ENCODE measurements around the gene SRBD1.
"Not testable (repeated sequence)": the region's sequence is repeated elsewhere in the genome, so short reads cannot be mapped to it uniquely, and the experiment has no call there.

The SRBD1 gene

GRCh38 chr2:45458909-45459563 is 152.0 kb downstream of the SRBD1 start:
- DNase-seq, result no peak

- no peak for DNase-seq
These were observed 153.7 kb downstream of the SRBD1 start for GRCh38 chr2:45457211-45457945.

DNA sequence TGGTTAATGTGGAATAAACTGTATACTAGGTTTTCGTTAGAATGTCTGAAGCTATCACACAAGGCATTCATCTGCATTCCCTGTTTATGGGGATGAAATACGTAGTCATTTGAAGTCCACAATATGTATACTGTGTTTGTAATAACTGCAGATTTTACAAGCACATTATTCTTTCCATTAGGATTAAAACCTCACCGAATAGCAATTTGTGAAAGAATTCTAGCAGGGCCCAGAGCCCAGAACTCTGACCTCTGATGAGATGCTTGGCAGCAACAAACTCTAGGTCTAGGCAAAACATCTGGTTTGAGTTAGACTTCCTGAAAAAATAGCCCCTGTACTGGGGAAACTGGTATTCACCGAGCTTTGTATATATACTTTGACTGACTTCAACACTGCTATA is 158.2 kb downstream of the SRBD1 start:
- DNase-seq, result no peak

DNA sequence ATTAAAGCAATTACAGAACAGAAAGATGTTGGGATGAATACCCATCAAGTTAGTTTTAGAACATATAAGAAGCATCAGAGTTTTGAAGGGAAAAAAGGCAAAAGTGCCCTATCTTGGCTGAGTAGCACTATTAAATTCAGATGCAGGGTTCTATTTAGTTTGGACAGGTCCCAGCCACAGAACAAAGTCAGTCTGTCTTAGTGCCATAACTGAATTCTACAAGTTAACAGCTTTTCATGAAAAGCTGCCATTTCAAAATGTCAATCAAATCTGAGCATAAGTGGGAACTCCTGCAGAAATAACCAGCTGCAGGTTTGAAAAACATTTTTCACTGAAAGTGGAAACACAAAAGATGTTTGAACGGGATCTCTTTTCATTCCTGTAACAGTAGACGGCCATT is 160.4 kb downstream of the SRBD1 start:
- DNase-seq, result no peak

- DNase-seq, result no peak
These were observed 162.8 kb downstream of the SRBD1 start for GRCh38 chr2:45448217-45448616.

GRCh38 chr2:45446016-45446415 is 165.1 kb downstream of the SRBD1 start:
- DNase-seq, result no peak

DNA sequence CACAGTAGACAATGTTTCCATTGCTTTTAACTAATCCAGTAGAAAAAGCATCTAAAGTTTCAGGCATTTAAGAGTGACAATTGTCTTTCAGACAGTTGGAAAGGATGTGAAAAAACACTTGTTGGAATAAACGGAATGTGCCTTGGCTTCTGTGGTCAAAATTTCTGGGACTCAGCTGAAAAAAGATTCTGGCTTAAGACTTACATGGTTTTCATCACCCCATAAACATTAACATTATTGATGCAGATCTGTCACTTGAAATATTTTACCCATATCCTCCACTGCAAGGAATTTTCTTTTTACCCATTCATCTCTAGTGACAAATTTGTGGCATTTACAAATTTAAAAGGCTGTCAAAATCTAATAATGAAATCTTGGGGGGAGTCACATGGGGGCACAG is 166.0 kb downstream of the SRBD1 start:
- DNase-seq, result no peak

DNA sequence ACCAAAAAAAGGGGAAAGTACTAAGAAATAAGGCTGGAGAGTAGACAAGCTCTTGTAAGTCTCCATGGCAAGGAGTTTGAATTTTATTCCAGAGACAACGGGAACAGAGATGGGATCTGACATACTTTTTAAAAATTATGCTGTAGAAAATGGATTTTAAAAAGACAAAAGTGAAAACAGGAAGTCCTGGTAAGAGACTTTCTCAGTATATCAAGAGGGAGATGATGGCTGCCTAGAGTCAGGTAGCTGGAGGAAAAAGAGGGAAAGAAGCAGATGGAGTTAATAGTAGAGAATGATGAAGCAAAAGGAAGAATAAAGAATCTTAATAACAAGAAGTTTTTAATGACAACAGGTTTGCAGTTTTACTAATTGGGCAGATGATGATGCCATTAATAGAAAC is 168.1 kb downstream of the SRBD1 start:
- DNase-seq, result no peak

GRCh38 chr2:45442026-45442425 is 169.0 kb downstream of the SRBD1 start:
- no peak for DNase-seq

- no peak for DNase-seq
These were observed 169.5 kb downstream of the SRBD1 start for GRCh38 chr2:45441571-45441970.

DNA sequence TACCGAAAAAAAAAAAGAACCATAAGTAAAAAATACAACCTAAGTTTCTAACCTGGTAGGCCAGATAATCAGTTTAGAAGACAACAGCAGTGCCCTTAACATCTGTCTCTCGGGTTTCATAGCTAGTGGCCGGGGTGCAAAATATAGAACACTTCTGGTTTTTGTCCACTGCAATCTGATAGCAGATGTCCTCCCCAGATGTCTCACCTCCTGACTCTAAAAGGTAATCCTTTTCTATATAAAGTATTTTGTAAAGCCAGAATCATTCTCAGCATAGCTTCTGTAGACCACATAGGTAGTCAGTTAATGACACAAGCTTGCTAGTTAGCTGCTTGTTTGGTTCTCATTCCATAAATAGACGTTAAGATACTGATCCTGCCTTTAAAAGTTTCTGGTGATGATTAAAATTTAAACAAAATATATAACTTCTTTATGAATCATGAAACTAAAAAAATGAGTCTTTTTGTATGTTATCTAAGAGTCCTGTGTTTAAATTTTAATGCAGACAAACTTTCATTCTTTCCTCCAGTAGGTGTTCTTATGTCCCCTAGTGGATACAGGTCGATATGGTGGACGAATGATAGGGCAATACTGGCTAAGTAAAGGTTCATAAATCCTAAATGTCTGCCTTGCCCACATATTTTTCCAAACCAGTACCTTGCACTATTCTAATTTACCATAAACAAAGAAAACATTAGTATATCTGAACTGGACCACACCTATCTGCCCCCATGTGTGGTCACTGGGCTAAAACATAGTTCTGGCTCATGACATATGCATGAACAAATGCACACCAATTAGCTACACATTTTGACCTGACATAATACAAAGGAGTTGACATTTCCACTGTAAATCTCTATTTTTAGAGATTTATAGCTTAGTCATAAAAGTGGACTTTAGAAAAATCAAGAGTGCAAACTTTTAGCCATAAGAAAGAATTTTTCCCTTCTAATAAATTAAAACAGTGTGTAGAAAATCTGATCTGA is 171.0 kb downstream of the SRBD1 start:
- no peak for DNase-seq

- no peak for DNase-seq
These were observed 172.0 kb downstream of the SRBD1 start for GRCh38 chr2:45438872-45439665.

DNA sequence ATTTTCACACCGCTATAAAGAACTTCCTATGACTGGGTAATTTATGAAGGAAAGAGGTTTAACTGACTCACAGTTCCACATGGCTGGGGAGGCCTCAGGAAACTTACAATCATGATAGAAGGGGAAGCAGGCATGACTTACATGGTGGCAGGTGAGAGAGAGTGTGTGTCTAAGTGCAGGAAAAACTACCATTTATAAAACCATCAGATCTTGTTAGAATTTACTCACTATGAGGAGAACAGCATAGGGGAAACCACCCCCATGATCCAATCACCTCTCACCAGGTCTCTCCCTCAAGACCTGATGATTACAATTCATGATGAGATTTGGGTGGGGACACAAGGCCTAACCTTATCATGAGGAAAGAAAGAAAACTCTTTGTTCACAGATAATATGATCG is 174.6 kb downstream of the SRBD1 start:
- no peak for DNase-seq

DNA sequence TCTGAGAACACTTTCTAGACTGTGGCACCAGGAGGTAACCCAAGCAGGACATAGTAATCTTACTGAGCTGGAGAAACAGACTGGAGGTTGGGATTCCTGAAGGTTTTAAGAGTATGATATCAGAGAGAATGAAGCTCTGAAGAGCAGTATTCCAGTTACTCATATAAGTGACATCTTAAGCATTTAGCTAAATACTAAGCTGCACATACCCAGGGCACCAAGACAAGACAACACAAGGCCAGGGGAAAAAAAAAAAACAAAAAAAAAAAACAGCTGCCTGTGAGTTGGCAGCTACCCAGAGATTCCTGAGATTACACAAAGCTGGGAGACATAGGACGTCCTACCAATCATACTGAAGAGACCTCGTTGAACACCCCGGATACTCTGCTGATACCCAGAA is 175.8 kb downstream of the SRBD1 start:
- DNase-seq, result no peak

DNA sequence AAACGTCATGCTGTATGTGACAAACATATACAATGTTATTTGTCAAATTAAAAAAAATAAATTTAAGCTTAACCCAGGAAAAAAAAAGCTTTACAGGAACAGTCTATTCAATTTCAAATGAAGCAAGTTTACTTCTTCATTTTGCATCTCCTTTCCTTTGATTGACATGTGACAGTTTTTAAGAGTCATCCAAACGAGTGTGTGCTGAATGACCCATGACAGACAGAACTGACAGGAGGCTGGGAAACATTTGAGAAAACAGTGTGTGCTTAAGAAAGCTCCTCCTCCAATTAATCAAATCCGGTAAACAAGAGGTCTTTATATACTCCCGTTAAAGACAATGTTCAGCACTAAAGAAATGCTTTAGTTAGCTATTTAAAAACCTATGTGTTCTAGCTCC is 177.7 kb downstream of the SRBD1 start:
- DNase-seq, result no peak

DNA sequence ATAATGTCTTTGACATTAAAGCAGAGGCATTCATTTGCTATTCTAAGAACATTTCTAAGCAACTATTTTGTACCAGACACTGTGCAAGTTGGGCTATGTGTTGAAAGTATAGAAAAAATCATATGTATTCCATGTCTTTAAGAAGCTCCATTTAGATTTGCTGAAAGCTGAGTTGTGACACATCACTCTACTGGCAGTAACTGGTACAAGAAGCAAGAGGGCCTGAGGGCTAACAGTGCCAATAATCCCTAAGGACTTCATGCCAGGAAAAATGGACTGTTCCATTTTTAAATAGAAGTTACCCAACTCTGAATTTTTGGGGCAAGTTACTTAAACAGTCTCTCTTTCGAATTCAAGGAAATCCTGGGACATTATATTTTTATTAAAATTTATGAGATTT is 178.7 kb downstream of the SRBD1 start:
- DNase-seq, result no peak

DNA sequence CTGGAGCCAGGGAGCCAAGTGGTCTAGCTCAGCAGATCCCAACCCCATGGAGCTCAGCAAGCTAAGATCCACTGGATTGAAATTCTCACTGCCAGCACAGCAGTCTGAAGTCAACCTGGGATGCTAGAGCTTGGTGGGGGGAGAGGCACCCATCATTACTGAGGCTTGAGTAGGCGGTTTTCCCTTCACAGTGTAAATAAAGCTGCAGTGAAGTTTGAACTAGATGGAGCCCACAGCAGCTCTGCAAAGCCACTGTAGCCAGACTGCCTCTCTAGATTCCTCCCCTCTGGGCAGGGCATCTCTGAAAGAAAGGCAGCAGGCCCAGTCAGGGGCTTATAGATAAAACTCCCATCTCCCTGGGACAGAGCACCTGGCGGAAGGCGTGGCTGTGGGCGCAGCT is 185.0 kb downstream of the SRBD1 start:
- not testable (repeated sequence) for DNase-seq

- no peak for DNase-seq
These were observed 188.1 kb downstream of the SRBD1 start for GRCh38 chr2:45422921-45423320.

- no peak for DNase-seq
These were observed 192.5 kb downstream of the SRBD1 start for GRCh38 chr2:45418532-45418931.

DNA sequence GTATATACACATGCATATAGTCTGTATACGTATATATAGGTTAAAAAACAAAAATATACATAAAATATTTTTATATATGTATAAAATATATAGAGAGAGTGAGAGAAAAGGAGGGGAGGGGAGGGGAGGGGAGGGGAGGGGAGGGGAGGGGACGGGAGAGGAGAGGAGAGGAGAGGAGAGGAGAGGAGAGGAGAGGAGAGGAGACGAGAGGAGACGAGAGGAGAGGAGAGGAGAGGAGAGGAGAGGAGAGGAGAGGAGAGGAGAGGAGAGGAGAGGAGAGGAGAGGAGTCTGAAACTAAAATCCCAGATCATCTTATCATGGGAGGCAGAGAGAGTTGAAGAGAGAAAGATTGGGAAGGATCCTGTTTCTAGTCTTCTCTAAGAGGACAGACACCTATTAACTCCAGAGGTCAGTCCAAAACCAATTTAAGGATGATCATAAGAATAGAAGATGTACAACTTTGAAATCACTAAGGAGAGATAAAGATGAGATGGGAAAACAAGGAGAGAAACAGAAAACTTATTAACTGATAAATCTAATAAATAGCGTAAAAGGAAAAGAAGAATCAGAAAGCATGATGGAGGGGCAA is 195.4 kb downstream of the SRBD1 start:
- DNase-seq, result no peak

- DNase-seq, result no peak
These were observed 198.2 kb downstream of the SRBD1 start for GRCh38 chr2:45412754-45413379.

GRCh38 chr2:45409677-45410076 is 201.4 kb downstream of the SRBD1 start:
- DNase-seq, result no peak
